K562 (cell line): Measurements from ENCODE around the gene ITGB2. TPM values are rescaled to one million over a fixed set of nuclear protein-coding genes. Genes with fewer than 3 reads are reported as not detected.
A peak's percentile ranks its signal among the peaks of the same experiment; 100 is the strongest.

Source experiments
- CREB3L1 ChIP-seq: fragments of 450-650 bp; IDR thresholded peaks from 2 replicates; pipeline ENCODE4 v1.6.1; 2014; ENCODE audit warnings: low read depth, mild to moderate bottlenecking, moderate library complexity, borderline replicate concordance
- EP300 ChIP-seq: IDR thresholded peaks from 2 replicates; pipeline ENCODE4 v1.6.1; 2012; ENCODE audit warnings: low read length, improper control_type of control experiment
- ESRRB ChIP-seq: fragments of 250-450 bp; sonication (Bioruptor Pico); IDR thresholded peaks from 2 replicates; pipeline ENCODE4 v1.5.0; 2020; ENCODE audit warnings: mild to moderate bottlenecking, moderate library complexity, borderline replicate concordance
- ETV5 ChIP-seq: sonication (generic); formaldehyde crosslinking; IDR thresholded peaks from 2 replicates; pipeline ENCODE4 v1.4.0; 2020; ENCODE audit warnings: low read depth, mild to moderate bottlenecking, missing genetic modification reagents
- HMG20A ChIP-seq: fragments of 450-650 bp; formaldehyde crosslinking; conservative IDR thresholded peaks from 2 replicates; pipeline ENCODE4 v1.4.0; 2020; ENCODE audit warnings: mild to moderate bottlenecking, mixed read lengths
- NR4A1 ChIP-seq, 2 experiments: fragments of 250-450 bp in 1 of 2; fragments of 450-650 bp in 1 of 2; sonication (Bioruptor Pico) in 1 of 2; IDR thresholded peaks; 2 replicates each; pipeline versions ENCODE4 v1.4.0 to v1.6.1; 2016 to 2020; ENCODE audit warnings: mild to moderate bottlenecking in 2 of 2, missing compliant biosample characterization in 1 of 2, missing genetic modification characterization in 1 of 2, moderate library complexity in 1 of 2
- POLR2G ChIP-seq: fragments of 200-400 bp; formaldehyde crosslinking; IDR thresholded peaks from 2 replicates; pipeline ENCODE4 v1.6.1; 2017; ENCODE audit warnings: low read depth, mild to moderate bottlenecking, antibody characterized with exemption, low read length, moderate library complexity
- POLR2H ChIP-seq: IDR thresholded peaks from 2 replicates; pipeline ENCODE4 v1.6.1; 2016; ENCODE audit warnings: missing genetic modification characterization, low read depth, mild to moderate bottlenecking, control low read depth, missing compliant biosample characterization, moderate library complexity
- POLR3G ChIP-seq: IDR thresholded peaks from 2 replicates; pipeline ENCODE4 v1.6.1; 2011; ENCODE audit not compliant: insufficient read length, insufficient replicate concordance; ENCODE audit errors: extremely low read depth
- RBM34 ChIP-seq: fragments of 200-400 bp; formaldehyde crosslinking; IDR thresholded peaks from 2 replicates; pipeline ENCODE4 v1.6.1; 2018; ENCODE audit warnings: low read length, borderline replicate concordance; ENCODE audit not compliant: insufficient read depth
- SMARCB1 ChIP-seq: IDR thresholded peaks from 2 replicates; pipeline ENCODE4 v1.6.1; 2011; ENCODE audit warnings: improper control_type of control experiment, low read depth; ENCODE audit not compliant: insufficient read length
- SOX6 ChIP-seq: fragments of 450-650 bp; IDR thresholded peaks from 2 replicates; pipeline ENCODE4 v1.6.1; 2014; ENCODE audit warnings: mild to moderate bottlenecking
- STAT5B ChIP-seq: fragments of 250-450 bp; sonication (Bioruptor Pico); IDR thresholded peaks from 2 replicates; pipeline ENCODE4 v1.8.0; 2021; ENCODE audit warnings: mild to moderate bottlenecking, inconsistent platforms
- TCF15 ChIP-seq: fragments of 250-450 bp; sonication (Bioruptor Pico); IDR thresholded peaks from 2 replicates; pipeline ENCODE4 v1.8.0; 2022; ENCODE audit warnings: moderate library complexity, mild to moderate bottlenecking, inconsistent platforms
- ZNF41 ChIP-seq: fragments of 250-450 bp; sonication (Bioruptor Pico); conservative IDR thresholded peaks from 2 replicates; pipeline ENCODE4 v1.4.0; 2020; ENCODE audit warnings: mild to moderate bottlenecking
- ZNF589 ChIP-seq: fragments of 200-800 bp; sonication (Bioruptor generic); IDR thresholded peaks from 2 replicates; pipeline ENCODE4 v1.6.1; 2016; ENCODE audit warnings: low read depth, missing genetic modification characterization, missing compliant biosample characterization
- ZNF764 ChIP-seq: fragments of 250-450 bp; sonication (Bioruptor Pico); IDR thresholded peaks from 2 replicates; pipeline ENCODE4 v1.4.0; 2020; ENCODE audit warnings: low read depth, mild to moderate bottlenecking, moderate library complexity
- ZNF77 ChIP-seq: fragments of 250-450 bp; sonication (Bioruptor Pico); IDR thresholded peaks from 2 replicates; pipeline ENCODE4 v1.5.0; 2020
- polyA plus RNA-seq, 8 experiments: library from polyadenylated mRNA; depleted of rRNA in 4 of 8; stranded (reverse) in 5 of 8; unstranded in 3 of 8; fragments of >200 nt; fragmentation: Nextera tagmentation in 2 of 8; fragmentation: Illumina TruSeq in 1 of 8; extraction: Ambion mirVana in 2 of 8; extraction: Trizol in 1 of 8; gene quantifications; 2 replicates each; pipeline versions ENCODE4 v1.2.1 to v1.2.3, GENCODE V29; 2011 to 2014; ENCODE audit warnings: inconsistent platforms in 1 of 8, missing spikeins in 1 of 8
- total RNA-seq, 7 experiments: library from RNA; depleted of rRNA in 6 of 7; stranded (reverse); fragments of >200 nt in 6 of 7; fragmentation: Illumina TruSeq in 2 of 7; extraction: Trizol in 2 of 7; gene quantifications; 2 replicates each; pipeline versions ENCODE4 v1.2.1 to v1.2.3, GENCODE V29; 2011 to 2021; ENCODE audit warnings: low replicate concordance in 1 of 7
- TF ChIP-seq, protein P1 (sequence below): fragments of 250-450 bp; sonication (Bioruptor Pico); IDR thresholded peaks from 2 replicates; pipeline ENCODE4 v1.4.0; 2020

ITGB2 gene
- total and polyA plus RNA-seq, 9 of the 15 experiments (the other 6 are each of a cell fraction or from before 2014, with no cell fraction given), result 0.07 to 1.3 (median 0.51) TPM; not detected in 2

DNA sequence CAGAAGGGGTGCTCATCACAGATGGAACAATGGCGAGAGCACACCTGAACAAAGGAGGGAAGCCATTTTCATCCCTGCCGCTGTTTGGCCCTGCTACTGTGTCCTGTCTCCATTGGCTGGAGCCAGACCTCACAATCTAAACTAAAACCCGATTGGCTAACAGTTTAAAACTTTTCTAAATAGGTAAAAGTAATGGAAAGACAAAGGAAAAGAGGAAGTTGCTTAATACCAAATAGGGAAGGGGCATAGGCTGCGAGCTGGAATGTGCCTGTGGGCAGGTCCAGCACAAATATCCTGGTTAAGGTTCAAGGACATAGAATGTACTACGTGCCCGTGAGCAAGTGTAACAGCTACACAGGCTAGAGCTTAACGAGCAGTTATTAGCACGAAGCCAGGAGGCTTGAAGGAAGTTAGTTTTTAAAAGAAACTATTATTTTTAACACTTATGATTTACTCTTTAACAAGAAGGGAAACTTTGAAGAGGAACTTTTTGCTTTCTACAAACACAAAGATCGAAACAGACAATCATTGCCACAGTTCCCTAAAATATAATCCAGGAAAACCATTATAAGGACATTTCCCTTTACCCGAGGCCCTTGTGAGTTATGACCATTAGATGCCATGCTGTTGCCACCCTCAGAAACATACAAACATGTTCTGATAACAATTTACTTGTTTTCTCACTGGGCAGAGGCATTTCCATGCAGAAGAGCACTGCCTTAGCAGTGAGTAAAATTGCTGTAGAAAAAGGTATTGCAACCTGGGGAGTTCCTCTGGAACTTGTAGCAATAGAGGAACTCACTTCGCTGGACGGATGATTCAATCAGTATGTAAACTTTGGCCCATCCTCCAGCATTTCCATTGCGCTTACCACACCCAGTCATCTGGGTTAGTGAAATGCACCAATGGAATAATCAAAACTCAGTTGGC lies 42.4 kb downstream of the ITGB2 start (continued):
- TF ChIP-seq ZNF41 (CRISPR knock-in tag) (peak; percentile 44; the same call in 1 of the 2 replicates), ZNF764 (CRISPR knock-in tag) (0 out of 2 replicates have a peak, but pooled peaks have one; percentile 32), POLR2G (0 out of 2 replicates have a peak, but pooled peaks have one; percentile 24), STAT5B (CRISPR knock-in tag) (no peak), EP300 (peak; percentile 78; the same call in 1 of the 2 replicates), ETV5 (CRISPR knock-in tag) (no peak), ESRRB (no peak), ZNF77 (CRISPR knock-in tag) (no peak), HMG20A (CRISPR knock-in tag) (no peak), TCF15 (CRISPR knock-in tag) (peak; percentile 9; the same call in 1 of the 2 replicates), SOX6 (peak; percentile 67), SMARCB1 (no peak), RBM34 (no peak), NR4A1 (CRISPR knock-in tag; IDR thresholded peaks at IDR 0.05) (no peak), NR4A1 (tag; IDR thresholded peaks at IDR 0.05) (peak; percentile 56; the same call in 1 of the 2 replicates), POLR3G (no peak), CREB3L1 (peak; percentile 50; the same call in 1 of the 2 replicates), ZNF589 (CRISPR knock-in tag) (peak; percentile 83; the same call in 1 of the 2 replicates), POLR2H (tag) (peak; percentile 90)
- TF ChIP-seq, protein P1, sequence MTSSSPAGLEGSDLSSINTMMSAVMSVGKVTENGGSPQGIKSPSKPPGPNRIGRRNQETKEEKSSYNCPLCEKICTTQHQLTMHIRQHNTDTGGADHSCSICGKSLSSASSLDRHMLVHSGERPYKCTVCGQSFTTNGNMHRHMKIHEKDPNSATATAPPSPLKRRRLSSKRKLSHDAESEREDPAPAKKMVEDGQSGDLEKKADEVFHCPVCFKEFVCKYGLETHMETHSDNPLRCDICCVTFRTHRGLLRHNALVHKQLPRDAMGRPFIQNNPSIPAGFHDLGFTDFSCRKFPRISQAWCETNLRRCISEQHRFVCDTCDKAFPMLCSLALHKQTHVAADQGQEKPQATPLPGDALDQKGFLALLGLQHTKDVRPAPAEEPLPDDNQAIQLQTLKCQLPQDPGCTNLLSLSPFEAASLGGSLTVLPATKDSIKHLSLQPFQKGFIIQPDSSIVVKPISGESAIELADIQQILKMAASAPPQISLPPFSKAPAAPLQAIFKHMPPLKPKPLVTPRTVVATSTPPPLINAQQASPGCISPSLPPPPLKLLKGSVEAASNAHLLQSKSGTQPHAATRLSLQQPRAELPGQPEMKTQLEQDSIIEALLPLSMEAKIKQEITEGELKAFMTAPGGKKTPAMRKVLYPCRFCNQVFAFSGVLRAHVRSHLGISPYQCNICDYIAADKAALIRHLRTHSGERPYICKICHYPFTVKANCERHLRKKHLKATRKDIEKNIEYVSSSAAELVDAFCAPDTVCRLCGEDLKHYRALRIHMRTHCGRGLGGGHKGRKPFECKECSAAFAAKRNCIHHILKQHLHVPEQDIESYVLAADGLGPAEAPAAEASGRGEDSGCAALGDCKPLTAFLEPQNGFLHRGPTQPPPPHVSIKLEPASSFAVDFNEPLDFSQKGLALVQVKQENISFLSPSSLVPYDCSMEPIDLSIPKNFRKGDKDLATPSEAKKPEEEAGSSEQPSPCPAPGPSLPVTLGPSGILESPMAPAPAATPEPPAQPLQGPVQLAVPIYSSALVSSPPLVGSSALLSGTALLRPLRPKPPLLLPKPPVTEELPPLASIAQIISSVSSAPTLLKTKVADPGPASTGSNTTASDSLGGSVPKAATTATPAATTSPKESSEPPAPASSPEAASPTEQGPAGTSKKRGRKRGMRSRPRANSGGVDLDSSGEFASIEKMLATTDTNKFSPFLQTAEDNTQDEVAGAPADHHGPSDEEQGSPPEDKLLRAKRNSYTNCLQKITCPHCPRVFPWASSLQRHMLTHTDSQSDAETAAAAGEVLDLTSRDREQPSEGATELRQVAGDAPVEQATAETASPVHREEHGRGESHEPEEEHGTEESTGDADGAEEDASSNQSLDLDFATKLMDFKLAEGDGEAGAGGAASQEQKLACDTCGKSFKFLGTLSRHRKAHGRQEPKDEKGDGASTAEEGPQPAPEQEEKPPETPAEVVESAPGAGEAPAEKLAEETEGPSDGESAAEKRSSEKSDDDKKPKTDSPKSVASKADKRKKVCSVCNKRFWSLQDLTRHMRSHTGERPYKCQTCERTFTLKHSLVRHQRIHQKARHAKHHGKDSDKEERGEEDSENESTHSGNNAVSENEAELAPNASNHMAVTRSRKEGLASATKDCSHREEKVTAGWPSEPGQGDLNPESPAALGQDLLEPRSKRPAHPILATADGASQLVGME (CRISPR knock-in tag), result peak; percentile 48; the same call in 1 of the 2 replicates
